ENCODE measurements around the gene RAB6B.
"Not testable (repeated sequence)": the region's sequence is repeated elsewhere in the genome, so short reads cannot be mapped to it uniquely, and the experiment has no call there.

Gene RAB6B

GRCh38 chr3:133799794-133800585, 95.7 kb downstream of the RAB6B start:
- no peak for FAIRE-seq

GRCh38 chr3:133797396-133798105, 98.1 kb downstream of the RAB6B start:
- no peak for FAIRE-seq

- FAIRE-seq, result no peak
Measured at GRCh38 chr3:133792171-133792763, 103.4 kb downstream of the RAB6B start.

GRCh38 chr3:133788024-133788423, 107.7 kb downstream of the RAB6B start:
- no peak for FAIRE-seq

GRCh38 chr3:133783762-133784161, 111.9 kb downstream of the RAB6B start:
- FAIRE-seq, result no peak

- no peak for FAIRE-seq
Measured at GRCh38 chr3:133782454-133782853, 113.2 kb downstream of the RAB6B start.

GRCh38 chr3:133781570-133781969, 114.1 kb downstream of the RAB6B start:
- no peak for FAIRE-seq

- FAIRE-seq, result not testable (repeated sequence)
Measured at GRCh38 chr3:133780756-133781155, 114.9 kb downstream of the RAB6B start.

- FAIRE-seq, result no peak
Measured at GRCh38 chr3:133779626-133780203, 116.0 kb downstream of the RAB6B start.

GRCh38 chr3:133777807-133778568, 117.7 kb downstream of the RAB6B start:
- FAIRE-seq, result no peak

- FAIRE-seq, result no peak
Measured at GRCh38 chr3:133776794-133777438, 118.8 kb downstream of the RAB6B start.

GRCh38 chr3:133775835-133776234, 119.8 kb downstream of the RAB6B start:
- no peak for FAIRE-seq

- FAIRE-seq, result no peak
Measured at GRCh38 chr3:133775309-133775708, 120.4 kb downstream of the RAB6B start.

All from TTC549 (cell line).